Esophagus (tissue), 2 donors: ENCODE results near the gene SUN2. TPM values are rescaled to one million over a fixed set of nuclear protein-coding genes. Genes with fewer than 3 reads are reported as not detected.

Experiments used
- H3K27ac ChIP-seq, 2 donors: one replicate each; pipeline ENCODE4 v1.5.1; 2013; ENCODE audit warnings: low read depth in 2 of 2, mild to moderate bottlenecking in 2 of 2, inconsistent platforms in 1 of 2, low read length in 1 of 2, moderate library complexity in 1 of 2
- H3K27me3 ChIP-seq, 2 donors: one replicate each; pipeline ENCODE4 v1.6.1; 2013; ENCODE audit warnings: low read length in 2 of 2, control low read depth in 1 of 2, mild to moderate bottlenecking in 1 of 2; ENCODE audit not compliant: insufficient read depth in 2 of 2, control insufficient read depth in 1 of 2
- H3K36me3 ChIP-seq, 2 donors: one replicate each; pipeline ENCODE4 v1.6.1; 2013; ENCODE audit warnings: low read length in 1 of 2; ENCODE audit not compliant: control insufficient read depth in 2 of 2, insufficient read depth in 2 of 2
- H3K4me1 ChIP-seq, 2 donors: one replicate each; pipeline ENCODE4 v1.6.1; 2013; ENCODE audit warnings: low read length in 1 of 2; ENCODE audit not compliant: control insufficient read depth in 2 of 2, insufficient read depth in 2 of 2
- H3K4me3 ChIP-seq, 2 donors: one replicate each; pipeline ENCODE4 v1.5.1; 2013; ENCODE audit warnings: low read length in 2 of 2, mild to moderate bottlenecking in 2 of 2, low read depth in 1 of 2, moderate library complexity in 1 of 2
- H3K9me3 ChIP-seq, 2 donors: one replicate each; pipeline ENCODE4 v1.6.1; 2013; ENCODE audit warnings: mild to moderate bottlenecking in 2 of 2, low read depth in 1 of 2, low read length in 1 of 2, moderate library complexity in 1 of 2; ENCODE audit not compliant: control insufficient read depth in 2 of 2, insufficient read depth in 1 of 2
- WGBS, 2 donors: extraction: QIAGEN DNeasy Blood & Tissue Kit; methylation state at CpG; one replicate each; pipeline ENCODE4 v1.1.7; 2013; 5-methylcytosine and 5-hydroxymethylcytosine counted together
- polyA plus RNA-seq, 2 donors: library from polyadenylated mRNA; stranded (reverse); fragments of 200-250 nt; gene quantifications; one replicate each; pipeline ENCODE4 v1.2.3, GENCODE V29; 2013
- donor health status: healthy with polysubstance abuse.
- donor health status: Bipolar disorder and iron deficiency.

Gene SUN2
- polyA plus RNA-seq, 2 donors = 61.7 to 70.1 TPM

DNA sequence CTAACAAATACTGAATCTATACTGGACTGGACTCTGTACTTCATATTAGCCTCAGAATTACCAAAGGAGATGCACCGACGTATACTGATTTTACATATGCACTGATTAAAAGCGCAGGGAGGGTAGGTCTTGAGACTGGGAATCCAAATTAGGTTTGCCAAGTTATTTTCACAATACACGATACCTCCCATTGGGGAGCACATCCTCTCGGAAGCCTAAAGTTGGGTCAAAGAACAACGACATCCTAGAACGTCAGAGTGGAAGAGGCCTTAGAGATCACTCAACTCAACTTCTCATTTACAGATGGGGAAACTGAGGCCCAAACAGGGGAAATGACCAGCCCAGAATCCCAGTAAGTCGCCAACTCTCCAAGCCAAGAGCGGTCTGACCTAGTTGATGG, 37.5 kb upstream of the SUN2 start:
- peak overlapping the region; percentile 73 to 74 for H3K27ac ChIP-seq
- no peaks in the 10 kb centered on the region for H3K9me3 ChIP-seq
- H3K27me3 ChIP-seq = no peaks in the 10 kb centered on the region
- no peaks in the 10 kb centered on the region for H3K36me3 ChIP-seq
- H3K4me1 ChIP-seq = peaks cover 2 to 4% of the 10 kb centered on the region in 2 donors
- peak overlapping the region; percentile 70 to 82 for H3K4me3 ChIP-seq
- 19 to 22% methylated on average over 9 of the region's 9 CpGs for WGBS, 2 donors

DNA sequence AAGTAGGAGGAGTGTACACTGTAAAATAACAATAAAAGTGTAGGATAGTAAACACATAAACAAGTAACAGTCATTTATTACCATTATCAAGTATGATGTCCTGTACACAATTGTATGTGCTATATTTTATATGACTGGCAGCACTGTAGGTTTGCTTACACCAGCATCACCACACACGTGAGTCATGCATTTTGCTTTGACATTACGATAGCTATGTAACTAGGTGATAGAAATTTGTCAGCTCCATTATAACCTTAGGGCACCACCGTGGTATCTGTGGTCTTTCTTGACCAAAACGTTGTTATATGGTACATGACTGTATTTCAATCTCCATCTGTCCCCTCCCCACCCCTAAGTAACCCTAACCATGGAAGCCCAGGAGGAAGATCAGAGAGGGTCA, 37.0 kb upstream of the SUN2 start:
- H3K27me3 ChIP-seq = no peaks in the 10 kb centered on the region
- peaks cover 2 to 4% of the 10 kb centered on the region in 2 donors for H3K4me1 ChIP-seq
- WGBS, 2 donors = 49% methylated on average over 4 of the region's 4 CpGs
- peak overlapping the region in 1 of 2 donors; percentile 18 for H3K27ac ChIP-seq
- peak overlapping the region in 1 of 2 donors; percentile 82 for H3K4me3 ChIP-seq
- no peaks in the 10 kb centered on the region for H3K36me3 ChIP-seq
- no peaks in the 10 kb centered on the region for H3K9me3 ChIP-seq

DNA sequence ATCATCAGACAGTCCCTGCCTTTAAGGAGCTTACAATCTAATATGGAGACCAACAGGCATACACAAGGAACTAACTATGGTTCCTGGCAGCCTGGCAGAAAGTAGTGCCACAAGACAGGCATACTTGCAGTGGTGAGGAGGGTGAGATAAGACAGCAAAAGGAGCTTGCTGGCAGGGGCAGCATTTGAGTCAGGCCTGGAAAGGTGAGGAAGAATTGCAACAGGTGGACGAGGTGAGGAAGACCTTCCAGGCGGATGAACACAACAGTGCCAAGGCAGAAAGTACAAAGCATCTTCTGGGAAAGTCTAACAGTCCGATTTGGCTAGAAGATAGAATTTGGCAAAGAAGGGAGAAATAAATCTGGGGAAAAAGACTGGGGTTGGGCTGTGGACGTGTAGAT, 33.8 kb upstream of the SUN2 start:
- 91 to 92% methylated on average over 4 of the region's 4 CpGs for WGBS, 2 donors
- Histone ChIP-seq H3K27ac (no peak overlapping the region), H3K4me1 (peaks cover 2 to 4% of the 10 kb centered on the region in 2 donors), H3K4me3 (no peak overlapping the region), H3K27me3 (no peaks in the 10 kb centered on the region), H3K36me3 (no peaks in the 10 kb centered on the region), H3K9me3 (no peaks in the 10 kb centered on the region)

DNA sequence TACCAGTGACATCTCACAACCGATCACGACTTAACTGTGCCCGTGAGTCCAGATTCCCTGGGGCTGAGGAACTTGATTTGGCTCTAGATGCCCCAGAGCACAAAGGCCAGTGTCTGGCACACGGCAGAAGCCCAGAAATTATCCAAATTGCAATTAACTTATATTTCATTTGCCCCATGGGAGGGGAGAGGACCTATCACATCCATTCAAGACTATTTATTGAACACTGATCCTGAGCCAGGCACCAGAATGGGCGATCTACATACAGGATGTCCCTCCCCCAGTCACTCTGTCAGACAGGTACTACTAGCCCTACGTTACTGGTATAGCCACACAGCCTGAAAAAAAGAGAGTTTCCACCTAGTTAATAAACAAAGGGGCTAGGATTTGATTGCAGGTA, 33.0 kb upstream of the SUN2 start:
- peak overlapping the region in 1 of 2 donors; percentile 37 for H3K27ac ChIP-seq

DNA sequence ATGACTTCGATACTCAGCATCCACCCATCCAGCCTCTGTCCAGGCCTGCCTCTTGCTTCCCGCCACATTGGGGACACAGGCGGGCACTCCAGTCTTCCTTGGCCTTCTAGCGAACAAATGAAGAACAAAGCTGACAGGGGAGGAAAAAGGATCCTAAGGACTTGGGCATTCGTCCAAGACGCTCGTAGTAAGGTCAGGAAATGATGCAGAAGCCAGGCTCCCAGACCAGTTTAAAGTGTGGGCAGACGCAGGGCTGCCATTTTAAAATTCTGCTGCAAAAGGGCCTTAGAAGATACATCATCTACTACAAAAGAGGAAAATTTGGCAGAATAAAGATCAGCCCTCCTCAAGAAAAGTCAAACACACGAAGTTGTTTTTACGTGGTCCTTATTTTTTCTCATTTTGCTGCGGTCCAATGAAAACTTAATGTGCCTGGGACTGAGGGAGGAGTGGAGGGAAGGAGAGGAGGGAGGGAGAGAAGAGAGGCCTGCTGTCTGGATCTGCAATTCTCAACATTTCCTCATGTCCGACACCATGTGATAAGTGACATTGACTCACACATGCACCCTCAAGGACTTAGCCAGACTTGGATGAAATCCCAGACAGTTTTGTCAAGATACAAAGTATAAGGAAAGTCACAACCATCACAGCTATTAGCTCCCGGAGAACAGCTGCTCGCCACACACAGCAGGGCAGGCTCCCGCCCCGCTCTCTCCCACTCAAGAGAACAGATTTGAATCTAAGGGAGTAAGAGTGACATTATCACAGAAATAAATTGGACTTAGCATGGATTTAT, 32.4 kb upstream of the SUN2 start:
- H3K4me3 ChIP-seq = no peak overlapping the region
- no peaks in the 10 kb centered on the region for H3K27me3 ChIP-seq
- peaks cover under 1 to 2% of the 10 kb centered on the region in 2 donors for H3K4me1 ChIP-seq
- H3K9me3 ChIP-seq = no peaks in the 10 kb centered on the region
- peak overlapping the region in 1 of 2 donors; percentile 52 for H3K27ac ChIP-seq
- WGBS, 2 donors = 48 to 50% methylated on average over 16 of the region's 16 CpGs
- H3K36me3 ChIP-seq = no peaks in the 10 kb centered on the region

More for the DNA sequence above, 33.0 kb upstream of the SUN2 start:
- H3K9me3 ChIP-seq = no peaks in the 10 kb centered on the region
- H3K36me3 ChIP-seq = no peaks in the 10 kb centered on the region
- 39 to 45% methylated on average over 6 of the region's 6 CpGs for WGBS, 2 donors
- H3K4me1 ChIP-seq = peaks cover 2 to 4% of the 10 kb centered on the region in 2 donors
- H3K27me3 ChIP-seq = no peaks in the 10 kb centered on the region
- H3K4me3 ChIP-seq = no peak overlapping the region

DNA sequence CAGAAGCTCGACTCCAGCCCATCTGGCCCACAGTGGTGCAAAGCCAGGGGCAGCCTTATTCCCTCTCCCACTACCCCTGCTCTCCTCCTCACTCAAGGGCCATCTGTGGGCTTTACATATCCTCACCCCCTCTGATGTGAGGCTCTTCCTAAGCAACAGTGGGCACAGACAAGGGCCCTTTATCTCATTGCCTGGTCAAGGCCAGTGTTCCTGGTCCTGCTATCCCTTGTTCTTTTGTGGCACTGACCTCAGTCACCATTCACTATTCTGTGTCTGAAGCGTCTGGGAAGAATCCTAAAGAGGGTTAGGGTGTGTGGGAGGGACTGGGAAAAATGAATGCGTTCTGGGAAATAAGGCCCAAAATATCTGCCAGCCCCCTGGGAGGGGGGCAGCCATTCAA, 30.8 kb upstream of the SUN2 start:
- H3K36me3 ChIP-seq = no peaks in the 10 kb centered on the region
- no peak overlapping the region for H3K4me3 ChIP-seq
- peaks cover 0 to 2% of the 10 kb centered on the region in 2 donors for H3K4me1 ChIP-seq
- H3K27me3 ChIP-seq = no peaks in the 10 kb centered on the region
- H3K9me3 ChIP-seq = no peaks in the 10 kb centered on the region
- 82 to 88% methylated on average over 3 of the region's 3 CpGs for WGBS, 2 donors
- H3K27ac ChIP-seq = no peak overlapping the region

DNA sequence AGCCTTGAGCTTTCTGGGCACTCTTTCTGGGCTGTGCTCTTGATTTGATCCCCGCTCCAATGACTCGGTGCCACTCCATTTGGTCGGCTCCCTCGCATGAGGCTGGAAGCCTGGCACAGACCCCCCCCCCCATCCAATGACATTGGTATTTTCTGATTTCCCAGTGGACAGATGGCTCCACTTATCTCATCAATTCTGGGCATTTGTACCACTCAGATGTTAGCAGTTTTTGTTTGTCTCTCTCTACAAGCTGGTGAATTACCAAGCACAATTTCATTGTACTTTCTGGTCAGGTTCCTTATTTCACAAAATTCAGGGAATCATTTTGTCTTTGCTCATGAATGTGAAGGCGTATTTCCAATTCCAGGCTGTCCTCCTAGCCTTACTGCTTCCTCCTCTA, 29.1 kb upstream of the SUN2 start:
- Histone ChIP-seq H3K27ac (no peak overlapping the region), H3K36me3 (peaks cover 0 to 7% of the 10 kb centered on the region in 2 donors), H3K27me3 (no peaks in the 10 kb centered on the region), H3K4me3 (no peak overlapping the region), H3K9me3 (no peaks in the 10 kb centered on the region), H3K4me1 (peaks cover 0 to 2% of the 10 kb centered on the region in 2 donors)
- WGBS, 2 donors = 94 to 98% methylated on average over 5 of the region's 5 CpGs

DNA sequence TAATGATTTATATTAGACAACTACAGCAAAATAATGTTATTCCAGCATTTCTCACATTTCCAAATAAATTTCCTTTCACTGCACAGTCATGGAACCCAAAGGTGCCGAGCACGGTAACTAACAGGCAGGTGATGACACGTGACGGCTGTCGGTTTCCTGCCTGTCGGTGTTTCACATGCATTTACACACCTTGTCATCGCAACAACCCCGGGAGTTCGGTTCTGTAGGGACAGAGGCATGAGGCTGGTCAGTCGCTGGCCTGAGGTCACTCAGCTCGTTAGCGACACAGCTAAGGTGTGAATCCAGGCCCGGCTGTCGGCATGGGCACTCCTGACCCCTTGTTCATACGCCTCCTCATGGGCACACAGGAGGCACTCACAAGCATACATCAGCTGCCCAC, 28.2 kb upstream of the SUN2 start:
- Histone ChIP-seq H3K4me3 (no peak overlapping the region), H3K9me3 (no peaks in the 10 kb centered on the region), H3K4me1 (peaks cover 0 to 2% of the 10 kb centered on the region in 2 donors), H3K27me3 (no peaks in the 10 kb centered on the region), H3K27ac (no peak overlapping the region), H3K36me3 (peaks cover 0 to 13% of the 10 kb centered on the region in 2 donors)
- WGBS, 2 donors = 95 to 96% methylated on average over 15 of the region's 15 CpGs

DNA sequence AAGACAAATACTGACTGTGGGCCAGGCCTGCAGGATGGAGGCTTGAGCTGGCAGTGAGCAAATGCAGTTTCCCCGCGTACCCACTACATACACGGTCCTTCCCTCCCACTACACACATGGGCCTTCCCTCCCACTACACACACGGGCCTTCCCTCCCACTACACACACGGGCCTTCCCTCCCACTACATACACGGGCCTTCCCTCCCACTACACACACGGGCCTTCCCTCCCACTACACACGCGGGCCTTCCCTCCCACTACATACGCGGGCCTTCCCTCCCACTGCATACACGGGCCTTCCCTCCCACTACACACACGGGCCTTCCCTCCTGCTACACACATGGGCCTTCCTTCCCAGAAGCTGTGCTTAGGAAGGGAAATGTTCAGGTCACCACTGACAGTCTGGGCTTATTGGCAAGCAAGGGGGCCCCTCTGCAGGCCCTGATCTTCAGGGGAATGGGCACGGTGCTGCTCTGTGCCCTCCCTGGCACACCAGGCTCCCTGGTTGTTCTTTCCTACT, 27.4 kb upstream of the SUN2 start:
- Histone ChIP-seq H3K27ac (no peak overlapping the region), H3K4me3 (no peak overlapping the region), H3K27me3 (no peaks in the 10 kb centered on the region), H3K9me3 (no peaks in the 10 kb centered on the region), H3K4me1 (no peaks in the 10 kb centered on the region), H3K36me3 (peaks cover 3 to 17% of the 10 kb centered on the region in 2 donors)
- WGBS, 2 donors = 54 to 60% methylated on average over 13 to 14 of the region's 14 CpGs
